ENCODE results near the gene AP4S1.
"Not testable (repeated sequence)": the region's sequence is repeated elsewhere in the genome, so short reads cannot be mapped to it uniquely, and the experiment has no call there.

Gene AP4S1

GRCh38 chr14:31045501-31046080 lies 20.1 kb downstream of the AP4S1 start:
- H3K27ac ChIP-seq (ENCODE audit: low read depth, low read length) = no peak overlapping the region
- H3K36me3 ChIP-seq (ENCODE audit: control insufficient read depth, insufficient read depth, low read length) = no peaks in the 10 kb centered on the region
- H3K9me3 ChIP-seq (ENCODE audit: control insufficient read depth, insufficient read depth, low read length) = no peaks in the 10 kb centered on the region
- no peaks in the 10 kb centered on the region for H3K27me3 ChIP-seq (ENCODE audit: control insufficient read depth, insufficient read depth, low read length)
- H3K4me1 ChIP-seq (ENCODE audit: control insufficient read depth, insufficient read depth, low read length) = peaks cover 5% of the 10 kb centered on the region
- no peak overlapping the region for H3K4me3 ChIP-seq (ENCODE audit: low read depth, low read length)
- H3K9ac ChIP-seq (ENCODE audit: low read depth, low read length) = no peak overlapping the region

GRCh38 chr14:31047503-31047902 lies 22.1 kb downstream of the AP4S1 start:
- Histone ChIP-seq H3K27ac (ENCODE audit: low read depth, low read length) (no peak overlapping the region), H3K4me3 (ENCODE audit: low read depth, low read length) (no peak overlapping the region)

GRCh38 chr14:31051023-31051422 lies 25.6 kb downstream of the AP4S1 start:
- Histone ChIP-seq H3K9ac (ENCODE audit: low read depth, low read length) (no peak overlapping the region), H3K4me3 (ENCODE audit: low read depth, low read length) (no peak overlapping the region), H3K27ac (ENCODE audit: low read depth, low read length) (no peak overlapping the region), H3K4me1 (ENCODE audit: control insufficient read depth, insufficient read depth, low read length) (no peaks in the 10 kb centered on the region), H3K36me3 (ENCODE audit: control insufficient read depth, insufficient read depth, low read length) (no peaks in the 10 kb centered on the region), H3K27me3 (ENCODE audit: control insufficient read depth, insufficient read depth, low read length) (no peaks in the 10 kb centered on the region), H3K9me3 (ENCODE audit: control insufficient read depth, insufficient read depth, low read length) (no peaks in the 10 kb centered on the region)

More at GRCh38 chr14:31047503-31047902, 22.1 kb downstream of the AP4S1 start:
- Histone ChIP-seq H3K36me3 (ENCODE audit: control insufficient read depth, insufficient read depth, low read length) (no peaks in the 10 kb centered on the region), H3K4me1 (ENCODE audit: control insufficient read depth, insufficient read depth, low read length) (peaks cover 5% of the 10 kb centered on the region), H3K9me3 (ENCODE audit: control insufficient read depth, insufficient read depth, low read length) (no peaks in the 10 kb centered on the region), H3K27me3 (ENCODE audit: control insufficient read depth, insufficient read depth, low read length) (no peaks in the 10 kb centered on the region), H3K9ac (ENCODE audit: low read depth, low read length) (no peak overlapping the region)

GRCh38 chr14:31051511-31051910 lies 26.1 kb downstream of the AP4S1 start:
- Histone ChIP-seq H3K9me3 (ENCODE audit: control insufficient read depth, insufficient read depth, low read length) (no peaks in the 10 kb centered on the region), H3K36me3 (ENCODE audit: control insufficient read depth, insufficient read depth, low read length) (no peaks in the 10 kb centered on the region), H3K9ac (ENCODE audit: low read depth, low read length) (no peak overlapping the region), H3K4me1 (ENCODE audit: control insufficient read depth, insufficient read depth, low read length) (no peaks in the 10 kb centered on the region), H3K4me3 (ENCODE audit: low read depth, low read length) (no peak overlapping the region), H3K27me3 (ENCODE audit: control insufficient read depth, insufficient read depth, low read length) (no peaks in the 10 kb centered on the region), H3K27ac (ENCODE audit: low read depth, low read length) (no peak overlapping the region)

GRCh38 chr14:31052905-31053586 lies 27.6 kb downstream of the AP4S1 start:
- not testable (repeated sequence) for H3K4me3 ChIP-seq (ENCODE audit: low read depth, low read length); H3K9ac ChIP-seq (ENCODE audit: low read depth, low read length); H3K4me1 ChIP-seq (ENCODE audit: control insufficient read depth, insufficient read depth, low read length); H3K27me3 ChIP-seq (ENCODE audit: control insufficient read depth, insufficient read depth, low read length); H3K27ac ChIP-seq (ENCODE audit: low read depth, low read length); H3K36me3 ChIP-seq (ENCODE audit: control insufficient read depth, insufficient read depth, low read length); H3K9me3 ChIP-seq (ENCODE audit: control insufficient read depth, insufficient read depth, low read length)

- H3K4me3 ChIP-seq (ENCODE audit: low read depth, low read length) = no peak overlapping the region
- no peaks in the 10 kb centered on the region for H3K36me3 ChIP-seq (ENCODE audit: control insufficient read depth, insufficient read depth, low read length)
- no peaks in the 10 kb centered on the region for H3K27me3 ChIP-seq (ENCODE audit: control insufficient read depth, insufficient read depth, low read length)
- no peaks in the 10 kb centered on the region for H3K9me3 ChIP-seq (ENCODE audit: control insufficient read depth, insufficient read depth, low read length)
- no peak overlapping the region for H3K9ac ChIP-seq (ENCODE audit: low read depth, low read length)
- peaks cover 18% of the 10 kb centered on the region for H3K4me1 ChIP-seq (ENCODE audit: control insufficient read depth, insufficient read depth, low read length)
- H3K27ac ChIP-seq (ENCODE audit: low read depth, low read length) = no peak overlapping the region
Measured at GRCh38 chr14:31057035-31057434, 31.6 kb downstream of the AP4S1 start.

GRCh38 chr14:31057701-31058364 lies 32.4 kb downstream of the AP4S1 start:
- no peaks in the 10 kb centered on the region for H3K27me3 ChIP-seq (ENCODE audit: control insufficient read depth, insufficient read depth, low read length)
- H3K27ac ChIP-seq (ENCODE audit: low read depth, low read length) = no peak overlapping the region

GRCh38 chr14:31059152-31059924 lies 33.9 kb downstream of the AP4S1 start:
- Histone ChIP-seq H3K27me3 (ENCODE audit: control insufficient read depth, insufficient read depth, low read length) (no peaks in the 10 kb centered on the region), H3K27ac (ENCODE audit: low read depth, low read length) (peak overlapping the region; percentile 80), H3K9ac (ENCODE audit: low read depth, low read length) (peak overlapping the region; percentile 5; the same call in 1 of the 2 replicates), H3K4me3 (ENCODE audit: low read depth, low read length) (no peak overlapping the region), H3K4me1 (ENCODE audit: control insufficient read depth, insufficient read depth, low read length) (peaks cover 18% of the 10 kb centered on the region), H3K9me3 (ENCODE audit: control insufficient read depth, insufficient read depth, low read length) (no peaks in the 10 kb centered on the region), H3K36me3 (ENCODE audit: control insufficient read depth, insufficient read depth, low read length) (no peaks in the 10 kb centered on the region)

More at GRCh38 chr14:31057701-31058364, 32.4 kb downstream of the AP4S1 start:
- H3K9ac ChIP-seq (ENCODE audit: low read depth, low read length) = no peak overlapping the region
- no peaks in the 10 kb centered on the region for H3K9me3 ChIP-seq (ENCODE audit: control insufficient read depth, insufficient read depth, low read length)
- peaks cover 18% of the 10 kb centered on the region for H3K4me1 ChIP-seq (ENCODE audit: control insufficient read depth, insufficient read depth, low read length)
- no peaks in the 10 kb centered on the region for H3K36me3 ChIP-seq (ENCODE audit: control insufficient read depth, insufficient read depth, low read length)
- H3K4me3 ChIP-seq (ENCODE audit: low read depth, low read length) = no peak overlapping the region

GRCh38 chr14:31060253-31060875 lies 34.9 kb downstream of the AP4S1 start:
- Histone ChIP-seq H3K27ac (ENCODE audit: low read depth, low read length) (peak overlapping the region; percentile 74), H3K9ac (ENCODE audit: low read depth, low read length) (no peak overlapping the region; the same call in 1 of the 2 replicates)

GRCh38 chr14:31062908-31063307 lies 37.5 kb downstream of the AP4S1 start:
- not testable (repeated sequence) for H3K27ac ChIP-seq (ENCODE audit: low read depth, low read length); H3K9ac ChIP-seq (ENCODE audit: low read depth, low read length); H3K27me3 ChIP-seq (ENCODE audit: control insufficient read depth, insufficient read depth, low read length); H3K36me3 ChIP-seq (ENCODE audit: control insufficient read depth, insufficient read depth, low read length); H3K4me3 ChIP-seq (ENCODE audit: low read depth, low read length); H3K9me3 ChIP-seq (ENCODE audit: control insufficient read depth, insufficient read depth, low read length)
- H3K4me1 ChIP-seq (ENCODE audit: control insufficient read depth, insufficient read depth, low read length) = peaks cover 18% of the 10 kb centered on the region

More at GRCh38 chr14:31060253-31060875, 34.9 kb downstream of the AP4S1 start:
- Histone ChIP-seq H3K36me3 (ENCODE audit: control insufficient read depth, insufficient read depth, low read length) (no peaks in the 10 kb centered on the region), H3K9me3 (ENCODE audit: control insufficient read depth, insufficient read depth, low read length) (no peaks in the 10 kb centered on the region), H3K27me3 (ENCODE audit: control insufficient read depth, insufficient read depth, low read length) (no peaks in the 10 kb centered on the region), H3K4me1 (ENCODE audit: control insufficient read depth, insufficient read depth, low read length) (peaks cover 18% of the 10 kb centered on the region), H3K4me3 (ENCODE audit: low read depth, low read length) (no peak overlapping the region)
